Liver (tissue), 9 donors: Measurements from ENCODE around the gene KRT4. TPM values are rescaled to one million over a fixed set of nuclear protein-coding genes. Genes with fewer than 3 reads are reported as not detected.

Experiments used
- DNase-seq: peaks from one replicate; pipeline ENCODE4 v3.0.0-alpha.2; 2017; ENCODE audit warnings: low spot score
- H3K27ac ChIP-seq, 2 donors: one replicate each; pipeline ENCODE4 v1.7.0; 2013; ENCODE audit warnings: inconsistent platforms in 2 of 2, low read length in 2 of 2, control low read depth in 1 of 2, low read depth in 1 of 2, mild to moderate bottlenecking in 1 of 2
- H3K27me3 ChIP-seq, 4 donors: one replicate each; pipeline versions ENCODE4 v1.6.1 to v1.7.0; 2013; ENCODE audit warnings: low read length in 3 of 4, inconsistent platforms in 1 of 4, mild to moderate bottlenecking in 1 of 4, moderate library complexity in 1 of 4; ENCODE audit not compliant: control insufficient read depth in 4 of 4, insufficient read depth in 4 of 4
- H3K36me3 ChIP-seq, 4 donors: one replicate each; pipeline versions ENCODE4 v1.6.1 to v1.7.0; 2013; ENCODE audit warnings: low read length in 3 of 4, mild to moderate bottlenecking in 3 of 4, low read depth in 1 of 4, moderate library complexity in 1 of 4; ENCODE audit not compliant: control insufficient read depth in 4 of 4, insufficient read depth in 3 of 4
- H3K4me1 ChIP-seq, 4 donors: one replicate each; pipeline versions ENCODE4 v1.6.1 to v1.7.0; 2013; ENCODE audit warnings: low read length in 3 of 4, mild to moderate bottlenecking in 3 of 4, moderate library complexity in 1 of 4; ENCODE audit not compliant: control insufficient read depth in 4 of 4, insufficient read depth in 4 of 4
- H3K4me3 ChIP-seq, 3 donors: one replicate each; pipeline versions ENCODE4 v1.6.1 to v1.7.0; 2013; ENCODE audit warnings: low read length in 3 of 3, control low read depth in 1 of 3, low read depth in 1 of 3, mild to moderate bottlenecking in 1 of 3
- H3K9ac ChIP-seq, 2 donors: one replicate each; pipeline ENCODE4 v1.7.0; 2013; ENCODE audit warnings: low read length in 2 of 2, mild to moderate bottlenecking in 2 of 2, moderate library complexity in 2 of 2, control low read depth in 1 of 2, low read depth in 1 of 2
- H3K9me3 ChIP-seq, 4 donors: one replicate each; pipeline versions ENCODE4 v1.6.1 to v1.7.0; 2013; ENCODE audit warnings: low read length in 3 of 4; ENCODE audit not compliant: control insufficient read depth in 4 of 4
- CTCF ChIP-seq: fragments of 150-350 bp; IDR thresholded peaks from 2 replicates; pipeline ENCODE4 v1.5.1; 2017; ENCODE audit warnings: improper control_type of control experiment, low read depth, low read length; ENCODE audit not compliant: missing input control
- FOXA1 ChIP-seq: IDR thresholded peaks from 2 replicates; pipeline ENCODE4 v1.6.1; 2016; ENCODE audit warnings: antibody characterized with exemption
- FOXA2 ChIP-seq: IDR thresholded peaks from 2 replicates; pipeline ENCODE4 v1.6.1; 2016; ENCODE audit warnings: antibody characterized with exemption
- GABPA ChIP-seq, 2 donors: IDR thresholded peaks in 1 of 2; conservative IDR thresholded peaks in 1 of 2; 2 replicates each; pipeline ENCODE4 v1.6.1; 2016; ENCODE audit warnings: antibody characterized with exemption in 2 of 2, mild to moderate bottlenecking in 1 of 2, moderate library complexity in 1 of 2
- HNF4A ChIP-seq, 2 donors: conservative IDR thresholded peaks; 2 replicates each; pipeline ENCODE4 v1.6.1; 2016; ENCODE audit warnings: antibody characterized with exemption in 2 of 2, mild to moderate bottlenecking in 2 of 2
- JUND ChIP-seq, 2 donors: IDR thresholded peaks; 2 replicates each; pipeline ENCODE4 v1.6.1; 2016; ENCODE audit warnings: antibody characterized with exemption in 2 of 2
- NR2F2 ChIP-seq: IDR thresholded peaks from 2 replicates; pipeline ENCODE4 v1.6.1; 2016; ENCODE audit warnings: antibody characterized with exemption
- RAD21 ChIP-seq, 2 donors: IDR thresholded peaks; 2 replicates each; pipeline ENCODE4 v1.6.1; 2016; ENCODE audit warnings: antibody characterized with exemption in 2 of 2, mild to moderate bottlenecking in 2 of 2
- REST ChIP-seq: IDR thresholded peaks from 2 replicates; pipeline ENCODE4 v1.6.1; 2016; ENCODE audit warnings: antibody characterized with exemption, mild to moderate bottlenecking
- RXRA ChIP-seq, 2 donors: IDR thresholded peaks; 2 replicates each; pipeline ENCODE4 v1.6.1; 2017 to 2018; ENCODE audit warnings: antibody characterized with exemption in 2 of 2, mild to moderate bottlenecking in 1 of 2
- TAF1 ChIP-seq: conservative IDR thresholded peaks from 2 replicates; pipeline ENCODE4 v1.6.1; 2016; ENCODE audit warnings: antibody characterized with exemption, mild to moderate bottlenecking
- YY1 ChIP-seq: IDR thresholded peaks from 2 replicates; pipeline ENCODE4 v1.6.1; 2016; ENCODE audit warnings: antibody characterized with exemption, mild to moderate bottlenecking
- ZBTB33 ChIP-seq: IDR thresholded peaks from 2 replicates; pipeline ENCODE4 v1.6.1; 2016; ENCODE audit warnings: antibody characterized with exemption
- WGBS: extraction: QIAGEN DNeasy Blood & Tissue Kit; methylation state at CpG from one replicate; pipeline ENCODE4 v1.1.7; 2013; 5-methylcytosine and 5-hydroxymethylcytosine counted together
- polyA plus RNA-seq, 2 donors: library from polyadenylated mRNA; stranded (reverse) in 1 of 2; unstranded in 1 of 2; fragments of 200-250 nt in 1 of 2; fragments of >200 nt in 1 of 2; fragmentation: Nextera tagmentation in 1 of 2; extraction: Ambion mirVana in 1 of 2; gene quantifications; one replicate each; pipeline versions ENCODE4 v1.2.1 to v1.2.3, GENCODE V29; 2013 to 2015
- total RNA-seq, 2 donors: library from RNA; depleted of rRNA; stranded (reverse); fragments of >200 nt; gene quantifications; one replicate each; pipeline ENCODE4 v1.2.3, GENCODE V29; 2014
- TF ChIP-seq, protein P1 (sequence below): IDR thresholded peaks from 2 replicates; pipeline ENCODE4 v1.6.1; 2016; ENCODE audit warnings: antibody characterized with exemption
- donor health status: healthy.
- donor health status: healthy.
- donor health status: healthy.
- donor health status: healthy.
- donor health status: healthy.

Gene KRT4
- total and polyA plus RNA-seq, 4 donors: 0.05 to 0.23 TPM; not detected in 2

DNA sequence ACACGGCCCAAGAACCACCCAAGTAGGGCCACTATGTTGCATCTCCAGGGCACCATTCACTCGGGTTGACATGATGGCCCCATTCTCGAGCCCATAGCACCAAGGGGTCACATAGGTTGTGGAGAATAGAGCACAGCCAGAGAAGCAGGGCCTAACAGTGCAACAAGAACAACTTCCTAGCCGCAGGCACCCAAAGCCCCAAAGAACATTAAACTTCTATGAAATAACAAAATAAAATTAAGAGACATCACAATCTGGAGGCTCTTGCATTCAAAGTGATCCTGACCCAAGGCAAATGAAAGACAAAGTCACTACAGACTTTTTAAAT, 1.9 kb downstream of the KRT4 start:
- peaks cover 0 to 6% (median under 1%) of the 10 kb centered on the region in 4 donors for H3K27me3 ChIP-seq
- no peaks in the 10 kb centered on the region for H3K9me3 ChIP-seq
- H3K27ac ChIP-seq: no peak overlapping the region
- no peaks in the 10 kb centered on the region for H3K36me3 ChIP-seq
- TF ChIP-seq YY1 (no peak), NR2F2 (no peak)
- DNase-seq: no peak
- WGBS: 73% methylated on average over 4 of the region's 4 CpGs
- H3K9ac ChIP-seq: no peak overlapping the region
- H3K4me1 ChIP-seq: no peaks in the 10 kb centered on the region
- H3K4me3 ChIP-seq: no peak overlapping the region

GRCh38 chr12:52811191-52812072, 2.5 kb downstream of the KRT4 start:
- no peak for DNase-seq
- H3K27me3 ChIP-seq: peaks cover 0 to 6% (median under 1%) of the 10 kb centered on the region in 4 donors
- H3K4me1 ChIP-seq: no peaks in the 10 kb centered on the region
- 83% methylated on average over 9 of the region's 9 CpGs for WGBS
- no peaks in the 10 kb centered on the region for H3K9me3 ChIP-seq
- H3K36me3 ChIP-seq: no peaks in the 10 kb centered on the region
- H3K9ac ChIP-seq: no peak overlapping the region
- no peak overlapping the region for H3K27ac ChIP-seq
- no peak overlapping the region for H3K4me3 ChIP-seq
- TF ChIP-seq HNF4A (conservative IDR thresholded peaks at IDR 0.05): no peak
- no peak for TF ChIP-seq GABPA (IDR thresholded peaks at IDR 0.05 in 1 of 2, conservative IDR thresholded peaks at IDR 0.05 in 1 of 2)
- no peak for TF ChIP-seq REST
- no peak for TF ChIP-seq CTCF
- no peak for TF ChIP-seq ZBTB33
- TF ChIP-seq JUND (IDR thresholded peaks at IDR 0.05): no peak
- TF ChIP-seq FOXA2: no peak
- TF ChIP-seq RAD21 (IDR thresholded peaks at IDR 0.05): no peak
- TF ChIP-seq TAF1: no peak
- TF ChIP-seq, protein P1, sequence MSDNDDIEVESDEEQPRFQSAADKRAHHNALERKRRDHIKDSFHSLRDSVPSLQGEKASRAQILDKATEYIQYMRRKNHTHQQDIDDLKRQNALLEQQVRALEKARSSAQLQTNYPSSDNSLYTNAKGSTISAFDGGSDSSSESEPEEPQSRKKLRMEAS: no peak
- TF ChIP-seq FOXA1: no peak
- TF ChIP-seq RXRA (IDR thresholded peaks at IDR 0.05): no peak
